Breast epithelium (tissue), 4 donors: Measurements from ENCODE around the gene SEC61A2. TPM values are rescaled to one million over a fixed set of nuclear protein-coding genes. Genes with fewer than 3 reads are reported as not detected.

ENCODE experiments used
- DNase-seq, 2 donors: peaks; one replicate each; pipeline ENCODE4 v3.0.0-alpha.2; 2019; ENCODE audit warnings: low spot score in 2 of 2
- H3K27ac ChIP-seq, 2 donors: fragments of 200-600 bp; sonication (generic) in 1 of 2; one replicate each; pipeline ENCODE4 v1.5.1; 2016 to 2019; ENCODE audit warnings: mild to moderate bottlenecking in 1 of 2
- H3K27me3 ChIP-seq, 2 donors: fragments of 200-600 bp; sonication (generic) in 1 of 2; one replicate each; pipeline versions ENCODE4 v1.5.1 to v1.6.0; 2017 to 2019; ENCODE audit warnings: control low read depth in 1 of 2, mild to moderate bottlenecking in 1 of 2
- H3K36me3 ChIP-seq: fragments of 200-600 bp; one replicate; pipeline ENCODE4 v1.5.1; 2019
- H3K4me1 ChIP-seq, 2 donors: fragments of 200-600 bp; sonication (generic); one replicate each; pipeline ENCODE4 v1.5.1; 2016 to 2019; ENCODE audit warnings: control low read depth in 1 of 2
- H3K4me3 ChIP-seq, 3 donors: fragments of 200-600 bp; sonication (generic); 1 replicate in 2 of 3; 2 replicates in 1 of 3; pipeline ENCODE4 v1.5.1; 2016 to 2019; ENCODE audit warnings: mild to moderate bottlenecking in 3 of 3, moderate library complexity in 2 of 3
- H3K9me3 ChIP-seq, 2 donors: fragments of 200-600 bp; sonication (generic) in 1 of 2; one replicate each; pipeline ENCODE4 v1.5.1; 2016 to 2019; ENCODE audit warnings: control low read depth in 1 of 2
- POLR2A ChIP-seq: fragments of 450-650 bp; IDR thresholded peaks from one replicate; pipeline ENCODE4 v1.6.1; 2016; ENCODE audit warnings: antibody characterized with exemption, mild to moderate bottlenecking, moderate library complexity
- POLR2AphosphoS5 ChIP-seq, 3 donors: sonication (generic); formaldehyde crosslinking; IDR thresholded peaks; one replicate each; pipeline ENCODE4 v1.6.1; 2017; ENCODE audit warnings: antibody characterized with exemption in 3 of 3
- intact Hi-C: fragments of 100-400 bp; cut with DNase I; formaldehyde crosslinking; loops from one replicate; pipeline ENCODE4 v1.15.1; 2023; ENCODE audit warnings: low total_unique reads
- total RNA-seq, 3 donors: library from RNA; depleted of rRNA; stranded (reverse); fragments of >200 nt; gene quantifications; one replicate each; pipeline ENCODE4 v1.1.0, GENCODE V29; 2016
- TF ChIP-seq, protein P1 (sequence below), 3 donors: fragments of 450-650 bp; IDR thresholded peaks; one replicate each; pipeline ENCODE4 v1.5.1; 2016 to 2017; ENCODE audit warnings: antibody characterized with exemption in 3 of 3, mild to moderate bottlenecking in 3 of 3, moderate library complexity in 3 of 3

Gene SEC61A2
- total RNA-seq, 3 donors from 2014 or later = 6.2 to 15.7 (median 10.2) TPM

DNA sequence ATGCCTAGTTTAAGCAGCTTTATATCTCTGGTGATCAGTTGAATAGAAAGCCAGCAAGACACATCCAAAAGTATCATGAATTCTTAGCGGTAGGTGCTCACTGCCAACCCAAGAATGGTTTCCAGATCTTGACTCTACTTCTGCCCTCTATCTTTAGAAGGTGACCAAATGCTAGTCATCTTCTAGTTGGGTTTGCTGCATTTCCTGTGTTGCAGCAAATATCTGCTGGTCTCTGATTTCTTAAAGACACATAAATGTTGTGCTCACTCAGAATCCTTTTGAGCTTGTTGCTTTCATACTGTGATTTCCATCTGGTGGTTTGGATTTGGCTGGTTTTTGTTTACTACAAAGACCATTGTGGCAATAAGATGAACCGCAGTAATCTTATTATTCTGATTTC is 68.7 kb downstream of the SEC61A2 start:
- H3K4me1 ChIP-seq = no peaks in the 10 kb centered on the region
- TF ChIP-seq POLR2A (no peak), POLR2AphosphoS5 (IDR thresholded peaks at IDR 0.05) (no peak)
- TF ChIP-seq, protein P1, sequence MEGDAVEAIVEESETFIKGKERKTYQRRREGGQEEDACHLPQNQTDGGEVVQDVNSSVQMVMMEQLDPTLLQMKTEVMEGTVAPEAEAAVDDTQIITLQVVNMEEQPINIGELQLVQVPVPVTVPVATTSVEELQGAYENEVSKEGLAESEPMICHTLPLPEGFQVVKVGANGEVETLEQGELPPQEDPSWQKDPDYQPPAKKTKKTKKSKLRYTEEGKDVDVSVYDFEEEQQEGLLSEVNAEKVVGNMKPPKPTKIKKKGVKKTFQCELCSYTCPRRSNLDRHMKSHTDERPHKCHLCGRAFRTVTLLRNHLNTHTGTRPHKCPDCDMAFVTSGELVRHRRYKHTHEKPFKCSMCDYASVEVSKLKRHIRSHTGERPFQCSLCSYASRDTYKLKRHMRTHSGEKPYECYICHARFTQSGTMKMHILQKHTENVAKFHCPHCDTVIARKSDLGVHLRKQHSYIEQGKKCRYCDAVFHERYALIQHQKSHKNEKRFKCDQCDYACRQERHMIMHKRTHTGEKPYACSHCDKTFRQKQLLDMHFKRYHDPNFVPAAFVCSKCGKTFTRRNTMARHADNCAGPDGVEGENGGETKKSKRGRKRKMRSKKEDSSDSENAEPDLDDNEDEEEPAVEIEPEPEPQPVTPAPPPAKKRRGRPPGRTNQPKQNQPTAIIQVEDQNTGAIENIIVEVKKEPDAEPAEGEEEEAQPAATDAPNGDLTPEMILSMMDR (IDR thresholded peaks at IDR 0.05) = no peak
- DNase-seq = no peak
- peaks cover 3% of the 10 kb centered on the region for H3K36me3 ChIP-seq
- intact Hi-C loops = no loop called here
- no peak overlapping the region for H3K4me3 ChIP-seq
- no peak overlapping the region for H3K27ac ChIP-seq
- no peaks in the 10 kb centered on the region for H3K9me3 ChIP-seq
- H3K27me3 ChIP-seq = no peaks in the 10 kb centered on the region

DNA sequence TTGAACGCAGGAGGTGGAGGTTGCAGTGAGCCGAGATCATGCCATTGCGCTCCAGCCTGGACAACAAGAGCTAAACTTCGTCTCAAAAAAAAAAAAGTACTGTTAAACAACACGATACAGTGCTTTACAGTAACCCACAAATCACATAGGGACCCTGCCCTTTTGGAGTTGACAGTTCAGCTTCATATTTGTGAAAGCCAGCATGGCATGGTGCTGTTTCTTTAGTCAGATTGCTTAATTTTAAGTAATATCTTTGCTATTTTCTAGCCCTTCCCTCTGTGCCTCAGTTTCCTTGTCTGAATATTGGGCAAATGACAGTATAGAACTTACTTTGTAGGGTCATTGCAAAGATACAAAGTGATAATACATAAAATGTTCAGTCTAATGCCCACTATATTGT is 71.4 kb downstream of the SEC61A2 start:
- Histone ChIP-seq H3K4me1 (no peaks in the 10 kb centered on the region), H3K4me3 (no peak overlapping the region), H3K9me3 (no peaks in the 10 kb centered on the region), H3K27ac (no peak overlapping the region), H3K36me3 (peaks cover 3% of the 10 kb centered on the region), H3K27me3 (no peaks in the 10 kb centered on the region)
- TF ChIP-seq POLR2AphosphoS5 (IDR thresholded peaks at IDR 0.05) (no peak), POLR2A (no peak)
- TF ChIP-seq, protein P1 (IDR thresholded peaks at IDR 0.05) = no peak
- no peak for DNase-seq
- intact Hi-C loops = no loop called here

DNA sequence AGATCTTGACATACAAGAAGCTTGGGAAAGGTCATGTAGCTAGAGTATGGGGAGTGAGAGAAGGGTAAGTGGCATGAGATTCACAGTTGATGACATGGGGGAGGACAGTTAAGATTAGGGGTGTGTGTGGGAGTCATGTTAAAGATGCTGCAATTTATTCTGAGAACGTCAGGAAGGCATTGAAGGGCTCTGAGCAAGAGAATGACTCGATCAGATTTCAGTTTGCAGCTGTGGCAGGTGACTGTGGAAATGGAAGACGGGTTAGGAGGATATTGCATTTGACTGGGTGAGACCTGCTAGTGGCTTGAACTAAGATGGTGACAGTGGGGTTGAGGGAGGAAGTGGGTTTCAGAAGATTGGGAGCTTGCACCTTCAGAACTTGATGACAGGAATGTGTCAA is 72.1 kb downstream of the SEC61A2 start:
- Histone ChIP-seq H3K36me3 (peaks cover 3% of the 10 kb centered on the region), H3K27ac (no peak overlapping the region), H3K9me3 (no peaks in the 10 kb centered on the region), H3K27me3 (no peaks in the 10 kb centered on the region), H3K4me1 (no peaks in the 10 kb centered on the region), H3K4me3 (no peak overlapping the region)
- intact Hi-C loops = no loop called here
- DNase-seq = no peak
- TF ChIP-seq POLR2A (no peak), POLR2AphosphoS5 (IDR thresholded peaks at IDR 0.05) (no peak)
- TF ChIP-seq, protein P1 (IDR thresholded peaks at IDR 0.05) = no peak

DNA sequence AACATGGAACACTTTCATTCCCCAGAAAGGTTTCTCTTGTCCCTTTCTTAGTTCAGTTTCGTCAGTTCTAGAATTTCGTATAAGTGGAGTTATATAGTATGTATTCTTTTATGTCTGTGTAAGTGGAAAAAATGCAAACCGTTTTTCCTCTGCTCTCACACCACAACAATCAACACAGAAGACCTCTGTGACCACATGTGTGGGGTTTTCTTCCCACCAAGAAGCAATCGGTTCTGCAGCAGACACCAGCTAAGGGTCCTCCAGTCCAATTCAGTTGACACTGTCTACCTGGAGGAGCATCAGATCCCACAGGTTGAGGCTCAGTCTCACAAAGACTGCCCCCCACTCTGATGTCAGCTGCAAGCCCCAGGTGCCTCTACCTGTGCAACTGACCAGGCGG is 72.7 kb downstream of the SEC61A2 start:
- Histone ChIP-seq H3K4me3 (no peak overlapping the region), H3K4me1 (no peaks in the 10 kb centered on the region), H3K36me3 (peaks cover 3% of the 10 kb centered on the region), H3K9me3 (no peaks in the 10 kb centered on the region), H3K27ac (no peak overlapping the region), H3K27me3 (no peaks in the 10 kb centered on the region)
- intact Hi-C loops = no loop called here
- no peak for TF ChIP-seq POLR2AphosphoS5 (IDR thresholded peaks at IDR 0.05)
- TF ChIP-seq POLR2A = no peak
- TF ChIP-seq, protein P1 (IDR thresholded peaks at IDR 0.05) = no peak
- no peak for DNase-seq

DNA sequence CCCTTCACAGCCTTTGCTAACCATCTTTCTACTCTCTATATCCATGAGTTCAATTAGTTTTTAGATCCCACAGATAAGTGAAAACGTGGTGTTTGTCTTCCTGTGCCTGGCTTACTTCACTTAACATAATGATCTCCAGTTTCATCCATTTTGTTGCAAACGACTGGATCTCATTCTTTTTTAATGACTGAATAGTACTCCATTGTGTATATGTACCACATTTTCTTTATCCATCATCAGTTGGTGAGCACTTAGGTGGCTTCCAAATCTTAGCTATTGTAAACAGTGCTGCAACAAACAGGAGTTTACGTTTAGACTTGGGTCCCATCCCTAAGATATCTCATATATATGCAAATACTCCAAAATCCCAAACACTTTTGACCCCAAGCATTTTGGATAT is 75.6 kb downstream of the SEC61A2 start:
- no peaks in the 10 kb centered on the region for H3K27me3 ChIP-seq
- no peak for DNase-seq
- no peak overlapping the region for H3K4me3 ChIP-seq
- no peak overlapping the region for H3K27ac ChIP-seq
- peaks cover 4% of the 10 kb centered on the region for H3K36me3 ChIP-seq
- H3K9me3 ChIP-seq = no peaks in the 10 kb centered on the region
- intact Hi-C loops = no loop called here
- H3K4me1 ChIP-seq = no peaks in the 10 kb centered on the region
- TF ChIP-seq POLR2AphosphoS5 (IDR thresholded peaks at IDR 0.05) = no peak
- TF ChIP-seq POLR2A = no peak
- TF ChIP-seq, protein P1 (IDR thresholded peaks at IDR 0.05) = no peak
